Measurements from ENCODE around the gene GPATCH1.

The GPATCH1 gene

DNA sequence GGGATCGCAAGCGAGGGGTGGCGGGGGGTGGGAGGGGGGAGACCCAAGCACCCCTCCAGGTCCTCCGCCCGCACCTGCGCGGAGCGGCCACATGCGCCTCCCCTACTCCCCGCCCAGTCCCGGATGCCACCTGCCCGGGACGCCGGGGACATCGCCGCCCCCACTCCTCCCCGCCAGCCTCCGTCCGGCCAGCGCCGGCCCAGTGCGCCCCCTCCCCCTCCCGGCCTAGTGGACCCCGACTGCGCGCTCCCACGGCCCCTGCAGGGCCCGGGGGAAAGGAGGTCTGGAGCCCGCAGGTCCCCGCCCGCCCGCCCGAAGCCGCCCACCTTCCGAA lies 16.6 kb upstream of the GPATCH1 start:
- TF ChIP-seq, protein P1, sequence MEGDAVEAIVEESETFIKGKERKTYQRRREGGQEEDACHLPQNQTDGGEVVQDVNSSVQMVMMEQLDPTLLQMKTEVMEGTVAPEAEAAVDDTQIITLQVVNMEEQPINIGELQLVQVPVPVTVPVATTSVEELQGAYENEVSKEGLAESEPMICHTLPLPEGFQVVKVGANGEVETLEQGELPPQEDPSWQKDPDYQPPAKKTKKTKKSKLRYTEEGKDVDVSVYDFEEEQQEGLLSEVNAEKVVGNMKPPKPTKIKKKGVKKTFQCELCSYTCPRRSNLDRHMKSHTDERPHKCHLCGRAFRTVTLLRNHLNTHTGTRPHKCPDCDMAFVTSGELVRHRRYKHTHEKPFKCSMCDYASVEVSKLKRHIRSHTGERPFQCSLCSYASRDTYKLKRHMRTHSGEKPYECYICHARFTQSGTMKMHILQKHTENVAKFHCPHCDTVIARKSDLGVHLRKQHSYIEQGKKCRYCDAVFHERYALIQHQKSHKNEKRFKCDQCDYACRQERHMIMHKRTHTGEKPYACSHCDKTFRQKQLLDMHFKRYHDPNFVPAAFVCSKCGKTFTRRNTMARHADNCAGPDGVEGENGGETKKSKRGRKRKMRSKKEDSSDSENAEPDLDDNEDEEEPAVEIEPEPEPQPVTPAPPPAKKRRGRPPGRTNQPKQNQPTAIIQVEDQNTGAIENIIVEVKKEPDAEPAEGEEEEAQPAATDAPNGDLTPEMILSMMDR (IDR thresholded peaks at IDR 0.05; ENCODE audit: low read depth, low read length): no peak
- in situ Hi-C loops (cut with HindIII; ENCODE audit: low sequenced_read_pairs): no loop called here
- DNase-seq (ENCODE audit: low read depth, low spot score): no peak
- H3K4me3 ChIP-seq (ENCODE audit: low read depth, low read length): peak overlapping the region; percentile 49

DNA sequence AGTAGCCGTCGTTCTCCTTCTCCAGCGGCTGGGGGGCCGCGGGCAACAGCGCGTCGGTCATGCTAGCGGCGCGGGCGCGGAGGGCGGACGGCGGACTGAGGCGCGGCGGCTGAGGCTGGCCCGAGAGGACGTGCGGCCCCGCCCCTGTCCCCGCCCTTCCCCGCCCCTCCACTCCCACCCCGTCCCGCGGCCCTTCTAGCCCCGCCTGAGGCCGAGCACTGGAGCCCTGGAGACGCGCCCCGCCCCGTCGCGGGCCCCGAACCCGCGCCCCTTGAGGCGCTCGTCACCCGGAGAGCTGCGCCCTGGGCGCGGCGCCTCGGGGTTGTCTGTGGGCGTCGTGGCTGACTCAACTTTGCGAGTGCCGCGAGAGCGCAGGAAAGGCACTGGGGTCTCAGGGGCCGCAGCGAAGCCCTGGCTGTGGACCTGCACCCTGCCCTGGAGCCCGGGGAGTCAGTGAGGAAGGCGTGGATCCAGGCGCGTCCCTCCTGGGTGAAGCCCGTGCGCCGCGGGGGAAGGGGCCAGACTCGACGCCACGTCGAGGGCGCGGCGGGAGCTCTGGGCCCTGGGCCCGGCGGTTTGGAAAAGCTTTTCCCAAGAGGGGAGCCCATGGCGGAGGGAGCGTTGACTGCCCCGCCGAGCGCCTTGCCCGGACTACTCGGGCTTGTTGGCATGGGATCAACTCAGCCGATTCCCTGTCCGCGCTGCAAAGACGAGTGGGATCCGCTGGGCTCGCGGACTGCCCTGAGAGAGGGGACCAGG lies 16.0 kb upstream of the GPATCH1 start, which contains the start of gene RHPN2:
RHPN2 (minus strand) TSS at position 97 of the 759 bp plus-strand sequence; CDS start at position 61, 36 bp downstream.
- in situ Hi-C loops (cut with HindIII; ENCODE audit: low sequenced_read_pairs): no loop called here
- TF ChIP-seq, protein P1 (IDR thresholded peaks at IDR 0.05; ENCODE audit: low read depth, low read length): no peak
- DNase-seq (ENCODE audit: low read depth, low spot score): peak; percentile 65
- H3K4me3 ChIP-seq (ENCODE audit: low read depth, low read length): peak within 1 kb of the TSS; percentile 49

DNA sequence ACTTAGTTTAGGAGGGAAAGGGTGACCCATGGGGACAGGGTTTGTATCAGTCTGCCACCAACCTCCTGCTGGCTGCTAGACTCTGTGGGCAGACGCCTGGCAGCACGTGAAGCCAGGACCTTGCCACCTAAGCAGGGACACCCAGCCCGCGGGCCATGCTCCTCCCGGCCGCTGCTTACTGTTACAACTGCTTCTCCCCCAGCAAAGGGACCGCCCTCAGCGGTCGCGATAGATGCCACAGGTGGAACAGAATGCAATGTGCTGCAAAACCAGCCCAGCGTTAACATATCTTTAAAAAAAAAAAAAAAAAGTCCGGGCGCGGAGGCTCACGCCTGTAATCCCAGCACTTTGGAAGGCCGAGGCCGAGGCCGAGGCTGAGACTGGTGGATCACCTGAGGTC lies 14.4 kb upstream of the GPATCH1 start:
- DNase-seq (ENCODE audit: low read depth, low spot score): no peak
- in situ Hi-C loops (cut with HindIII; ENCODE audit: low sequenced_read_pairs): no loop called here
- TF ChIP-seq, protein P1 (IDR thresholded peaks at IDR 0.05; ENCODE audit: low read depth, low read length): no peak
- H3K4me3 ChIP-seq (ENCODE audit: low read depth, low read length): no peak overlapping the region

DNA sequence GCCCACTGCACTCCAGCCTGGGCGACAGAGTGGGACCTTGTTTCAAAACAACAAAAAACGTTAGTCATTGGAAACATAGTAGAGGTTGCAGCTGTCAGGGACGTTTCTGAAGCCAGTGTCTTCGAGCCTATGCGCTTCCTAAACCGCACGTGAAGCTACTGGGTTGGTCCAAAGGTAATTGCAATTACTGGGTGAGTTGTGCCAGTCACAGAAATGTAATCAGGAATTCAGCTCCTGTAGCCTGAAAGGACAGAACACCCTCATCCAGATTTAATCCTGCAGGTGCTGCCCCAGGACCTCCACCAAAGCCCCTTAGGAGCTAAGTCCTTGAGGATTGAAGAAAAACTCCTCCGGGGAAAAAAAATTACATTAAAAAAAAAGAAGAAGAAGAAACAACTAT lies 13.9 kb upstream of the GPATCH1 start:
- no peak overlapping the region for H3K4me3 ChIP-seq (ENCODE audit: low read depth, low read length)
- in situ Hi-C loops (cut with HindIII; ENCODE audit: low sequenced_read_pairs): no loop called here
- DNase-seq (ENCODE audit: low read depth, low spot score): no peak
- TF ChIP-seq, protein P1 (IDR thresholded peaks at IDR 0.05; ENCODE audit: low read depth, low read length): no peak

DNA sequence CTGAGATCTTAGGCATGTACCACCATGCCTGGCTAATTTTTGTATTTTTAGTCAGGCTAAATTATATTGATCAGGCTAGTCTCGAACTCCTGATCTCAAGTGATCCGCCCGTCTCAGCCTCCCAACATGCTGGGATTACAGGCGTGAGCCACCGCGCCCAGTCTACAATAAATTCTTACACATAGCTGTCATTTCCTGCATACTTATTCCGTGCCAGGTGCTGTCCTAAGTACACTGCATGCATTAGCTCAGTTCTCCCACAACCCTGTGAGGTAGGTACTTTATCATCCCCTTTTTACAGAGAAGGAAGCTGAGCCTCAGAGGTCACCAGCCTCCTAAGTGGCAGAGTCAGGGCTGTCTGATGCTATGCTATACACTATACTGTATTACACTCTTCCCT lies 9.1 kb upstream of the GPATCH1 start:
- in situ Hi-C loops (cut with HindIII; ENCODE audit: low sequenced_read_pairs): no loop called here
- no peak for DNase-seq (ENCODE audit: low read depth, low spot score)
- H3K4me3 ChIP-seq (ENCODE audit: low read depth, low read length): no peak overlapping the region
- TF ChIP-seq, protein P1 (IDR thresholded peaks at IDR 0.05; ENCODE audit: low read depth, low read length): no peak

DNA sequence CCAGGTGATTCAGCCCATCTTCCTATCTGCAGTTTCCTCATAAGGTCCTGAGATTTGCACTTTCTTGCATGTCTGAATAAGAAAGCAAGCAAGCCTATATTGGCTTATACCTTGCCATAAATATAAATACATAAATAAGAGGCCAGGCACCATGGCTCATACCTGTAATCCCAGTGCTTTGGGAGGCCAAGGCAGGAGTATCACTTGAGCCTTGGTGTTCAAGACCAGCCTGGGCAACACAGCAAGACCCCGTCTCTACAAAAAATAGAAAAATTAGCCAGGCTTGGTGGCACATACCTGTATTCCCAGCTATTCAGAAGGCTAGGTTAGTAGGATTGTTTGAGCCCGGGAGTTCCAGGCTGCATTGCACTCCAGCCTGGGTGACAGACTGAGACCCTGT lies 5.5 kb upstream of the GPATCH1 start:
- no peak overlapping the region for H3K4me3 ChIP-seq (ENCODE audit: low read depth, low read length)
- DNase-seq (ENCODE audit: low read depth, low spot score): no peak
- in situ Hi-C loops (cut with HindIII; ENCODE audit: low sequenced_read_pairs): no loop called here
- TF ChIP-seq, protein P1 (IDR thresholded peaks at IDR 0.05; ENCODE audit: low read depth, low read length): no peak

All from astrocyte of the spinal cord (primary cell).